NCI-H526 (cell line): Measurements from ENCODE around the gene BEX3.

Source experiments
- DNase-seq, 2 experiments: peaks; one replicate each; lab custom pipeline; 2025; lab: John Stamatoyannopoulos, UW

Gene BEX3

GRCh38 chrX:103423955-103424638, 47.8 kb downstream of the BEX3 start:
- DNase-seq, result no peak
